ENCODE results near the gene FOCAD. TPM values are rescaled to one million over a fixed set of nuclear protein-coding genes. Genes with fewer than 3 reads are reported as not detected.

Gene FOCAD
- total RNA-seq, 4 donors from 2014 or later, result 13.9 to 31.2 (median 22.0) TPM

GRCh38 chr9:20729523-20729922 is 45.5 kb downstream of the FOCAD start:
- DNase-seq (ENCODE audit: low spot score in 2 of 2), result no peak
- intact Hi-C loops (cut with DNase I; ENCODE audit: low total_unique reads), result no loop called here
- no peak overlapping the region for H3K4me3 ChIP-seq (ENCODE audit: low read depth, poor library complexity, severe bottlenecking)
- TF ChIP-seq, protein P1, sequence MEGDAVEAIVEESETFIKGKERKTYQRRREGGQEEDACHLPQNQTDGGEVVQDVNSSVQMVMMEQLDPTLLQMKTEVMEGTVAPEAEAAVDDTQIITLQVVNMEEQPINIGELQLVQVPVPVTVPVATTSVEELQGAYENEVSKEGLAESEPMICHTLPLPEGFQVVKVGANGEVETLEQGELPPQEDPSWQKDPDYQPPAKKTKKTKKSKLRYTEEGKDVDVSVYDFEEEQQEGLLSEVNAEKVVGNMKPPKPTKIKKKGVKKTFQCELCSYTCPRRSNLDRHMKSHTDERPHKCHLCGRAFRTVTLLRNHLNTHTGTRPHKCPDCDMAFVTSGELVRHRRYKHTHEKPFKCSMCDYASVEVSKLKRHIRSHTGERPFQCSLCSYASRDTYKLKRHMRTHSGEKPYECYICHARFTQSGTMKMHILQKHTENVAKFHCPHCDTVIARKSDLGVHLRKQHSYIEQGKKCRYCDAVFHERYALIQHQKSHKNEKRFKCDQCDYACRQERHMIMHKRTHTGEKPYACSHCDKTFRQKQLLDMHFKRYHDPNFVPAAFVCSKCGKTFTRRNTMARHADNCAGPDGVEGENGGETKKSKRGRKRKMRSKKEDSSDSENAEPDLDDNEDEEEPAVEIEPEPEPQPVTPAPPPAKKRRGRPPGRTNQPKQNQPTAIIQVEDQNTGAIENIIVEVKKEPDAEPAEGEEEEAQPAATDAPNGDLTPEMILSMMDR (IDR thresholded peaks at IDR 0.05), result no peak
- TF ChIP-seq POLR2A (IDR thresholded peaks at IDR 0.05), result no peak

GRCh38 chr9:20732118-20732517 is 48.1 kb downstream of the FOCAD start:
- intact Hi-C loops (cut with DNase I; ENCODE audit: low total_unique reads), result no loop called here
- WGBS, 2 donors, result 74 to 76% methylated on average over 4 of the region's 4 CpGs
- TF ChIP-seq, protein P1 (IDR thresholded peaks at IDR 0.05), result no peak
- no peak for TF ChIP-seq POLR2A (IDR thresholded peaks at IDR 0.05)
- DNase-seq (ENCODE audit: low spot score in 2 of 2), result no peak
- H3K4me3 ChIP-seq (ENCODE audit: low read depth, poor library complexity, severe bottlenecking), result no peak overlapping the region

DNA sequence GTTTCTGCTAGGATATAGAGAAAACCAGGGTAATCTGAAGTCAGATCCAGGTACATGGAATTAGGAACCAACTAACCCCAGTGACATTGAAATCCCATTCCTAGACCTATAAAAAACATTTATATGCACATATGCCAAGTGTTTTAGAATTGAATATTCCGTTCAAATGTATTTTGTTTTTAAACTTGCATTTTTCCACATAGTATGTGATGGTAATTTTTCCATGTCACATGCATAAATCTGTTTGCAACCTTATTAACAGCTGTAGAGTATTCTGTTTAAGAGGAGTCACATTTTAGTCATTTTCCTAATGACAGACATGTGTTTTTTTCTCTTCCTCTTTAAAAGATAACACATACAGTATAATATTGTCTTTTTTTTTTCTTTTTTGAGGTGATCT is 50.2 kb downstream of the FOCAD start:
- no peak overlapping the region for H3K4me3 ChIP-seq (ENCODE audit: low read depth, poor library complexity, severe bottlenecking)
- WGBS, 2 donors, result 78 to 85% methylated on average over 1 of the region's 1 CpG
- no peak for DNase-seq (ENCODE audit: low spot score in 2 of 2)
- no peak for TF ChIP-seq POLR2A (IDR thresholded peaks at IDR 0.05)
- TF ChIP-seq, protein P1 (IDR thresholded peaks at IDR 0.05), result no peak
- intact Hi-C loops (cut with DNase I; ENCODE audit: low total_unique reads), result no loop called here

DNA sequence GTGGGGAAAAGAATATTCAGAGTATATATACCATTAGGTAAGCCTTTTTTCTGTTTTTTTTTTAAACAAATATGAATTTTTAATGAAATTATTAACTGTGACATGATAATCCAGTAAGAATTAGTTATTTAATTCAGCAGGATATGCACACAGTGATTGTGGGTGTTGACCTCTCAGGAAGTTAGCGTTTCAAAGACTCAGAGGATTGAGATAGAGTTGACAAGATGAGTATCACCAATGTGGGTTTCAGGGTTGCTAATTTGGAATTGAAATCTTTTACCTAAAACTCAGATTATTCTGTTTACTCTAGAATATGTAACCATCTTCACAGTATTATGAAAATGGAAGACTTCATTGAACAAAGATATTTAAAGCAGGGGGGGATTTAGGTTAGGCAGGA is 56.2 kb downstream of the FOCAD start:
- TF ChIP-seq POLR2A (IDR thresholded peaks at IDR 0.05), result no peak
- TF ChIP-seq, protein P1 (IDR thresholded peaks at IDR 0.05), result no peak
- H3K4me3 ChIP-seq (ENCODE audit: low read depth, poor library complexity, severe bottlenecking), result no peak overlapping the region
- 83 to 95% methylated on average over 1 of the region's 1 CpG for WGBS, 2 donors
- intact Hi-C loops (cut with DNase I; ENCODE audit: low total_unique reads), result no loop called here
- DNase-seq (ENCODE audit: low spot score in 2 of 2), result no peak

GRCh38 chr9:20740929-20741582 is 57.0 kb downstream of the FOCAD start:
- TF ChIP-seq, protein P1 (IDR thresholded peaks at IDR 0.05), result no peak
- TF ChIP-seq POLR2A (IDR thresholded peaks at IDR 0.05), result no peak
- intact Hi-C loops (cut with DNase I; ENCODE audit: low total_unique reads), result no loop called here
- WGBS, 2 donors, result 95 to 97% methylated on average over 2 of the region's 2 CpGs

DNA sequence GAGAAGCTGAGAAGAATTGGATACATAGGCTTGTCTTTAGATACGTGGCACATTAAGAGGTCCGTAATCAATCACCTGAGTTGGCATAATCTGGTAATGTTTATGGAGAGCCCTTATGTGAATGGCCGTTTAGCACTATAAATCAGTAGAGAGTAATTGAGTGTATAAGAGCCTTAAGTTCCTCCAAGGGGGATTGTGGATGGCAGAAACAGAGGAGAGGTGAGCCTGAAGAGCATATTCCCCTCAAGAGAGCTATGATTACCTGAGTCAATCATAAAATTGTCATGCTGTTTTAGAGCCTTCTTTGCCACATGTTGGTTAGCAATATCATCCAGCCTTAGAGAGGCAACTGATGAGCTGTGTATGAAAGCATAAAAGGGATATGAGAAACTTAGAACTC is 58.8 kb downstream of the FOCAD start:
- TF ChIP-seq, protein P1 (IDR thresholded peaks at IDR 0.05), result no peak
- no peak for TF ChIP-seq POLR2A (IDR thresholded peaks at IDR 0.05)
- no peak overlapping the region for H3K4me3 ChIP-seq (ENCODE audit: low read depth, poor library complexity, severe bottlenecking)
- intact Hi-C loops (cut with DNase I; ENCODE audit: low total_unique reads), result no loop called here
- WGBS, 2 donors, result 93 to 96% methylated on average over 3 of the region's 3 CpGs
- DNase-seq (ENCODE audit: low spot score in 2 of 2), result no peak

More at GRCh38 chr9:20740929-20741582, 57.0 kb downstream of the FOCAD start:
- DNase-seq (ENCODE audit: low spot score in 2 of 2), result no peak
- no peak overlapping the region for H3K4me3 ChIP-seq (ENCODE audit: low read depth, poor library complexity, severe bottlenecking)
